Stimulated activated CD4-positive, alpha-beta T cell treated with anti-CD3 and anti-CD28 coated beads, Interleukin-15, amount 100 ng/mL, for 48 hours (primary cell): ENCODE data around the gene IRF2BPL.
"Not testable (repeated sequence)": the region's sequence is repeated elsewhere in the genome, so short reads cannot be mapped to it uniquely, and the experiment has no call there.

ENCODE experiments used
- DNase-seq, 2 donors: peaks; one replicate each; pipeline ENCODE4 v3.0.0-alpha.2; 2020; ENCODE audit warnings: low read depth in 2 of 2

IRF2BPL gene

DNA sequence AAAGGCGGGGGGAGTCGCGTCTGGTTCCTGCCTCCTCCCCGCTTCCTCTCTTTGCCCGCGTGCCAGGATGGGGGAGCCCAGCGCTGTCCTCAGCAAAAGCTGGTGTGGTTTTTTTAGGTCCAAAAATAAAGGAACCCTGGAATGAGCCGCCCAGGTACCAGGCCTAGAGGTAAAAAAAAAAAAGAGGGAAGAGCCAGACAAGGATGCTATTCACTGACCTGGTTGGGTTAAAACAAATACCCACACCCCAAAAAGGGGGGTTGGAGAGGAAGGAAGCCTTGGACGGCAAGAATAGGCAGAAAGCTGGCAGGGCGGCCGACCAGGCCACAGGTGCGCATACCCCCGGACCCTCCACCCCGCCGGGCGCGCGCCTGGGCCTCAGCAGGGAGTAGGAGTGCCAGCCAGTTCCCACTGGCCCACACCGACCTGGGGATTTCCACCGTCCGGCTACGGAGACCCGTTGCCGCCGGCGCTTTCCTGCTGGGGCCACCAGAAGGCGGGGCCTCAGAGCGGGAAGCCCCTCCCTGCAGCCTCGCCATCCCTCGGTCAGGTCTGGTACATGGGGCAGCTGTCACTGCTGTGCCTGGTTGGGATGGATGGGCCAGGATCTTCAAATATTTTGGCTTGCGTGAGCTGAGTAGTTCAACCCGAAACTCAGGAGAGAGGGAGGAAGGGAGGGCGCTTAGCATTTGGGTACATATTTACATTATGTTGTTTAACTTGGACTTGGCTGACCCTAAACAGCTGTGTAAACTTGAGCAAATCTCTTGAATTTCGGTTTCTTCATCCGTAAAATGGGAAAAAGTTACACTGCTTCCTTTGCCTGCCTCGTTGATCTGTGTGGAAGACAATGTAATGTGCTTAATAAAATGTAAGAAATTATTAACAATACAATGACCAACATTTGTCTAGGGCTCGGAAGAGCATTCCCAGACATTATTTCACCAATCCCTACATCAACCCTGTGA, 5.4 kb upstream of the IRF2BPL start:
- DNase-seq, result peak; percentile 71 to 77

DNA sequence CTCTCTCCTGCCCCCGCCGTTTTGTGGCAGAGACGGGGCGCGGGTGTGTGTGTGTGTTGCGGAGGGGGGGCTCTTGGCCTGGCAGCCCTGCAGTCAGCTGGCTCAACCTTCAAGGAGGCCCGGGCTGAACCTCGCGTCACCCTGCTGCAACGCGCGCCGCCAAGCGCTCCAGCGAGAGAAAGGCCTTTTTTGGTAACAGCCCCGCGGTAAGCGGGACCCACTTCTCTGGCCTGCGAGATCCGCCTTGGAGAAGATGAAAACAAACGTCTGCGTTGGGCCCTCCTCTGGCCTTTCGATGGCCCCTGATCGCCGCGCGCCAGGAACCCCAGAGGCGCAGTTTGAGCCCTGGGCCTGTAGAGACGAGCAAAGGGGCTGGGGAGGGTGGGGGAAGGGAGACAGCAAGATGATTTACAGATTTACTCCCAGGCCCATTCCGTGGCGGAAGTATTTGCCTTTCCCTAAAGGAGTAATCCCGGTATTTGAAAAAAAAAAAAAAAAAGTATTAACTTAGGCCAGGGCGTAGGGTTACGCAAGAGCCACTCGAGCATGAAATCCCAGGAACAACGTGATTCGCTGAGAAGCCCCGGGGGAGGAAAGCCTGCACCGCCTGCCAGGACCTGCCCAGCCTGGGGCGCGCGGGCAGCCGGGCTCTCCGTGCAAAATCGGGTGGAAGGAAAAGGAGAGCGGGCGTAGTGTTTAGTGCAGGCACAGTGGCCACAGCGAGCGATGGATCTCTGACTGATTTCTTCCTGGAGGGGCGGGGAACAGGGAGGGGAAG, 4.5 kb upstream of the IRF2BPL start:
- DNase-seq, result peak; percentile 66 to 73

DNA sequence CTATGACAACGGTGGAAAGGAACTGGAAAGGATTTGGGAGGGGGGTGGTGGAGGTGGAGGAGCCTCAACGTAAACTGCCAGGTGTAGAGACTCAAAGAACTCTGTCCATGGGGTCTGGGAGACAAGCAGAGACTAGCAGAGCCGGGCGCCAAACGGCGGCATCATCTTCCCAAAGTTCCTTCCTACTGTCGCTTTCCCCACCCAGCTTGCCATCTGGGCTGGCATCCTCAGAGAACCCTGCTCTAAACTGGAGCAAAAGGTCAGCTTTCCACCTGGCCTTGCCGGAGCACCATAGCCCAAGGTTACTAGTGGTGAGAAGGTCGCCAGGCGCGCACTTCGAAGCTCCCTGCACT, 4.0 kb upstream of the IRF2BPL start:
- no peak for DNase-seq

DNA sequence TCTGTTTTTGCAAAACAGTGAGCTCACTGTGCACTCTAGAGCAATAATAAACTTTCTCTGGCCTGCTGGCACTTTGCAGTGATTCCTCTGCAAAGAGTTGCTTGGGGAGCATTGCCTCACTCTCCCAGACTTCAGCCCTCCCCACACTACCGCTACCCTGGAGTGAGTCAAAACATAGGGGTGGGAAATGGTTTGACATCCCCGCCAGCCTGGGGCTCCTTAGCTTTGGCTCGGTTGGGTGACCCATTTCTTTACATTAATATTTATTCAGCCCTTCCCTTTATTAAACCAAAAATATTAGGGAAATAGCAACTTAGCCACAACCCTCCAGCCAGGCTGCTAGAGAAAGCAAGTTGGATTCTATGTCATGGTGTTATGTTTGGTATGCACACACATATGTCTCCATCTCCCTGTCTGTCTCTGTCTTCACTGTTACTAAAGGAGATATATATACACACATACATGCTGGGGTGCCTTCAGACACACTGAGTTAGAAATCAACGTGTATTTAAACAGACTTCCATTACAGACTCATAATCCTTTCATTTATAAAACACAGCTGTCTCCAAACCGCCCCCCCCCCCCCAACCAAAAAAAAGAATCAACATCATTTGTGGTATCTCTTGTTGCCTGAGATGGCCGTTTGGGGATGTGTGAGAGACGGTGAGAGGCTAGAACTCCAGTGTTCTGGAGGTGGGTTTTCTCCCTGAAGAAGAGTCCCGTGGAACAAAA, 3.4 kb upstream of the IRF2BPL start:
- no peak for DNase-seq

DNA sequence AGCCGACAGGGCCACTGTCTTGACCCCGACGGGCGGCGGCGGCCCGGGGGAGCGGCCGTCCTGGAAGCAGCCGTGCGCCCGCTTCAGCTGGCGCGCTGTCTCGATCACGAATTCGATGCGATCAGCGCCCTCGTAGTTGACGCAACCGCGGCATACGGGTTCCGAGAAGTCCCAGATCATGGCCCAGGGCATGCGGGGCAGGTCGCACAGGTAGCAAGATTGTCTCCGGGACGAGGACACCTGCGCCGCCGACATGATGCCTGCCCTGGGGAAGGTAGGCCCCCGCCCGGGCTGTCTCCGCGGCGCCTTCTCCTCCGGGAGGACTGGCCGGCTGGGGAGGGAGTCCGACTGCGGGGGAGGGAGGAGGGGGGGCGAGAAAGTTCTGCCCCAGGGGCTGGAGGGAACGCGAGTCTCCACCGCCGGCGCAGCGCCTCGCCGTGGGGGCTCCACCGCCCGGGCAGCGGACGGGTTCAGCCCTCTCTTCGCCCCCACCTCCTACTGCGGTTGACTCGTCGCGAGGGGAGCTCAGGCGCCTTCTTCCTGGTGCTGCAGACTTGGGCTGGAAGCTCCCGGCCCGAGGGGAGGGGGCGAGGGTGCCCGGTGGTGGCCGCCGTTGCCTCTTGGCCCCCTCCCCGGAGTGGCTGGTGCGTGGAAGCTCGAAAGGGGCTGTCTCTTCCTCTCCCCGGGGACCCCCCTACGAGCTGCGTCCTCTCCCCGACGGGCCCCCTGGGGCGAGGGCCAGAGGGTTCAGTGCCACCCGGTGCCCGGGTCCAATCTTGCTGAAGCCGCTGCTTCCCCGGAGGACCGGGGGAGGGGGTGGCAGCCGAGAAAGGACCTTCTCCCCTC, 747 bp downstream of the IRF2BPL start:
- DNase-seq, result peak in 1 of 2 donors; percentile 44

DNA sequence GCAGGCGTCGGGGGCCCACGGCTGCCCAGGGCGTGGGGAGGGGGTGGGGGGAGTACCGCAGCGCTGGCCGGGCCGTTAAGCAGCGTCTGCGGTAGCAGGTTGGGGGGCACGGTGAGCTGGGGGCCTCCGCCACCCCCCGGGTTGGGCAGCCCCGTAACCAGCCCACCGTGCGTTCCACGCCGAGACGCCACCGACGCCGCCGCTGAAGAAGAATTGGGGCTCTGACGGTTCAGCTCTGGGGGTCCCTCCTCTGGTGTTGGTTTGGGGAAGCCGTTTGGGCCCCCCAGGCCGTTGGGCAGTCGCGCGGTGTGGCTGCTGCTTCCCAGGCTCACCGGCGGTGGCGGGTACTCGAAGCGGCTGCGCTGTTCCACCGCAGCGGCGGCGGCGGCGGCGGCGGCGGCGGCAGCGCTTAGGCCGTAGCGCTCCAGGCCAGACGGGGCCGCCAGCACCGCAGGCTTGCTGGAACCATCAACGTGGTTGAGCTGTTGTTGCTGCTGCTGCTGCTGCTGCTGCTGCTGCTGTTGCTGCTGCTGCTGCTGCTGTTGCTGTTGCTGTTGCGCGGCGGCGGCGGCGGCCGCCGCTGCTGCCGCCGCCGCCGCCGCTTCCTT, 1.5 kb downstream of the IRF2BPL start:
- no peak for DNase-seq

DNA sequence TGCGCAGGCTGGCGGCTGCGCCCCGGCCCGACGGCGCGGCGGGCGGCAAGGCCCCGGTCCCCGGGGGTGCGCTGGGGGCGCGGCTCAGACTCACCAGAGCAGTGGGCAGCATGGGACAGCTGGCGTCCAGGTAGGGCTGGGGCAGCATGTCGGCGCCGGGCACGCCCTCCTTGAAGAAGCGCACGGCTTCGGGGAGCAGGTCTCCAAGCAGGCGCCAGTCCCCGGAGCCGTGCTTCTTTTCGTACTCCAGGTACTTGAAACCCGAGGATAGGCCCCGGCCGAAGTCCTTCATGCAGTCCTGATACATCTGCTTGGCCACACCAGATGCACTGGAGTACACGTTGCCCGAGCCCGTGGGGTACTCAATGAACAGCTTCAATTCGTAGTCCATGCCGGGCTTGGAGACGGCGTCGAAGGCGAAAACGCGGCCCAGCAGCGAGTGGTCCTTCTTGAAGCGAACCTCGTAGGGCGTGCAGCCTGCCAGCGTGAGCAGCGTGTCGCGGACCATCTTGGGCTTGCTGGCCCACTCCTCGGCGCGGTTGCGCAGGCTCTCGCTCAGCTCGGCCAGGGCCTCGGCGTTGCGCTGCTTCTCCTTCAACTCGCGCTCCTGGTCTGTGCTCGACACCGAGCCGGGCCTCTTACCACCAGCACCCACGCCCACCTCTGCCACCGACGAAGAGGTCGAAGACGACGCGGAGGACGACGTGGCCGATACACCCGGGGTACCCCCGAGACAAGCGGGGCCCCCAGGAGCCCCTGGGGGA, 2.2 kb downstream of the IRF2BPL start:
- no peak for DNase-seq

DNA sequence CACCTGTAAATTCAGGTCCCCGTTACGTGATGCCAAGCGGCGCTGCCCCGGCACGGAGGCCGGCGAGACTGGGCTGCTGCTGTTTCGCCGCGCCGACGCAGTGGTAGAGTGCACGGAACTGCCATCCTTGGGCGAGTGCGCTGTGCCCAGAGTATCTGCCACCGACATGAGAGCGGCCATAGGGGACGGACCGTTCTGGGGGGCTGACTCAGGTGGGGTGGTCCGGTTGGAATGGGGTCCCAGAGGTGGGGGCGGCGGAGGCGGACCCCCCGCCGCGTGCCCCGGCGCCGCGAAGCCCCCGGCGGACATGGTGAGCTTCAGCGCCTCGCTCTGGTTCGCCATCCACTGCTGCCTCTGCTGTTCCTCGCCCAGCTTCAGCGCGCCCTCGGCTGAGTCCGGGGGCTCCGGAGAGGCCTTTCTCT, 2.8 kb downstream of the IRF2BPL start:
- DNase-seq, result no peak

DNA sequence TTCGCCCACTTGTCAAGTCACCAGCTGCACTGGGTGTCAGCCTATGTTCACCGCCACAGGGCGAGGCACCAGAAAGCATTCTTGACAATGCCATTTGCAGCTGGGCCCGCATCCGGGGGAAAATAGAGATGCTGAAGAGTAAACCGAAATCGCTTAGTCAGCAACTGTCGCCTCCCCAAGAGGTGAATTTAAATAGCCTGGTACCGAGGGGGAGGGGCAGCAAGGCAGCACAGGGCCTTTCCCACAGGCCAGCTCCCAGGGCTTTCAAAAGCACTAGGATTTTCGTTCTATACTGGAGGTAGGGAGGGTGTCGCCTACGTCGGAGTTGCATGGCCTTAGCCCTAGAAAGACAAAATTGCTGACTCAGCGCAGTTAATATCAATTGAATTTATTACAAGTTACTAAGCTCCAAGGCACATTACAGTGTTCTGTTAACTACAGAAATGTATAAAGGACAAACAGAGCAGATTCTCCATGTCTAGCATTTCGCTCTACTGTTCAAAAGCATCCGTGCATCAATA, 4.3 kb downstream of the IRF2BPL start:
- peak; percentile 76 to 77 for DNase-seq

DNA sequence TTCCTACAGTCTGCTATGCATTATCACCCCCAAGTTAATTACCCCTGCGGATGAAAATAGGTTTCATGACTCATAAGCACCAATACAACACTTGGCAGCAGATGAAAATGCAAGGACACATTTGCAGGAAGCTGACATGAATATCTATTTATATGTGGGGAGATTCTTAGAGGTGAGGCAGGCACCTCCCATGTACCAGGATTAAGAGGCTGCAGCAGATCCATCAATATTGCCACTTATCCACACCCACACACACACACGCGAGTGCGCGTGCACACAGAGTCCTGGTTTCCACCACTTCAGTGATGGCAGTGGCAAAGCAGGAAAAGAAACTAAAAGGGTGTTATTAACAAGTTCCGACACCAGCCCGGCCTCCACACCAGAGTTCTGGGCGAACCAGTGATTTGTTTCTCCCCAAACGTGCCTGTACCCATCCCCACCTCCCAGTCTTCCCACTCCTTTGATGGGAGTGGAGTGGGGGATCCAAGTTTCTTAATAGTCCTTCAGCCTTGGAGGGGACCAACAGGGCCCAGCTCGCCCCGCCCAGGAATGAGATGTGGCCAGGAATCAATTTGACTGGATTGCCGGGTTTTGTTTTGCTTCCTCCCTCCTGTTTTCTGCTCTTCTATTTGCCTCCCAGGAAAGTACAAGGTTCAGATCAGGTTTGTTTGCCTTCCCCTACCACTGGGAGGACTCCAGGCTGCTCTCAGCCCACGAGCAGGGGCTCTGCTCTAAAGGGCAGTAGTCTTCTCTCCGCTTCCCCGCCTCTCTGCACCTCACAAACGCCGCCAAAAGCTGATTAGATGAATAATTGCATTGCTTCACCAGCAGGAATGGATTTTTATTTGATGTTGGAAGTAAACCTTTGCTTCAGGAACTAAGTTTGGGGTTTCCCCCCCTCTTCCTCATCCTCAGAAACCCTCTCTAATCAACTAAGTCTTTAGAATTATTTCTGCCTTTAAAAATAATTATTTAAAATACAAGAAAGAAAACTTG, 5.2 kb downstream of the IRF2BPL start:
- no peak for DNase-seq

DNA sequence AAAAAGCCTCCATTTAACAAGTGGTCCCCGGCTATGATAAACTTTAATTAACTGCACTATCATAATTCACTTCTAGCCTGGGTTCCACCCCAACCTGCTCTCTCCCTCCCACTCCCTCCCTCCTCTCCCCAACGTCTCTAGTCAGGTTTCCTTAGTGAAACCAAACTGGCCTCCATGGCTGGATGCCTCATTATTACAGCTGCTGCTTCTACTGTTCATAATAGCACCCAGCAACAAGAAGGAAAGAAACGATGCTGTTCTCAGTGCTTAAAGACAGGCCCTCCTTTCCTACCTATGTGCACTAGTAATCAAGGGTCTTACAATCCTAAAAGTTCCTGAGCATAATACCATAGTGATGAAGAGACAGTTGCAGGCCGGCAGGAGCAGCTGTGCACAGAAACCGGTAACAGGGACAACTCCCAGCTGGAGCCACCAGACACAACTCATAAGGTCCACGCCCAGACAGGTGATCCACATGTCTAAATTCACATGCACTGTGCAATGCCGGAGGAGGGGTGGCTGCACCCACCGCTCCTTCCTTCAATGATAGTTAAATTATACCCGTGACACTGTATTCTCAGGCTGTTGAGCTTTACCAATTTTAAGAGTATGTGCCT, 6.2 kb downstream of the IRF2BPL start:
- no peak for DNase-seq

DNA sequence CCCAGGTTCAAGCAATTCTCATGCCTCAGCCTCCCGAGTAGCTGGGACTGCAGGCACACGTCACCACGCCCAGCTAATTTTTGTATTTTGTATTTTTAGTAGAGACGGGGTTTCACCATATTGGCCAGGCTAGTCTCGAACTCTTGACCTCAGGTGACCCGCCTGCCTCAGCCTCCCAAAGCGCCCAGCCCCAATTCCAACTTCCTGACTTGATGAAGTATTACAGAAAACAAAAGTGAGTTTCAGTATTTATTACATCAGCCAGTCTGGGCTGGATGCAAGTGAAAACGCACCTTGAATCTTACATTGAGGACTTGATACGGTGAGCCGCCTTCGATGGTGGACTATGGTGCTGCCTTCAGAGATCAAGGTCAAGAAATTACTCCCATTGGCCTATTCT, 7.1 kb downstream of the IRF2BPL start:
- not testable (repeated sequence) for DNase-seq

DNA sequence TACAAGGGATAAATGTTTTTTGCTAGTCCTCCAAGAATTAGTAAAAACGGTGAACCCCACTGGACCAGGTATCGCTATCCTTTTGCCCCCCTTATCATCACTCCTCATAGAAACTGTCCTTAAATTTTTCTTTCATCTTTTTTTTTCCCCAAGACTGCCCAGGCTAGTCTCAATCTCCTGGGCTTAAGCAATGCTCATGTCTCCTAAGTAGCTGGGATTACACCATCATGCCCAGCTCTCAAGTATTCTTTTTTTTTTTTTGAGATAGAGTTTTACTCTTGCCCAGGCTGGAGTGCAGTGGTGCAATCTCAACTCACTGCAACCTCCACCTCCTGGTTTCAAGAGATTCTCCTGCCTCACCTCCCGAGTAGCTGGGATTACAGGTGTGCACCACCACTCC, 9.7 kb downstream of the IRF2BPL start:
- DNase-seq, result no peak

DNA sequence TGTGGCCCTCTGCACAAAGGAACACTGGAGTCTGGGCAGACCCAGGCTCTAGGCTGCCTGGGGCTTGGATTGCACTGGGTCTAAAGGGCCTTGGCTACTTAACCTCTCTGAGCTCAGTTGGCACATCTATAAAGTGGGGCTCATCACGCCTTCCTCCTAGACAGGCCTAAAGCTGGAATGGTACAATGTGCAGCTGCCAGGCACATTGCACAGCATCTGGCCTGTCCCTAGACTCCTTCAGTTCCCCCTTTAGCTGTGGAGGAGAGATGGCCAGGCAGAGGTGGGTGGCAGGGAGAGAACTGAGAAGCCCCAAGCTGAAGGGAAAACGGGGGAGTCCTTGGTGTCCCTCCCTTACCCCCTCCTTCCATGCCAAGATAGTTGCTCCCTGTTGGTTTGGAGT, 10.8 kb downstream of the IRF2BPL start:
- DNase-seq, result no peak

DNA sequence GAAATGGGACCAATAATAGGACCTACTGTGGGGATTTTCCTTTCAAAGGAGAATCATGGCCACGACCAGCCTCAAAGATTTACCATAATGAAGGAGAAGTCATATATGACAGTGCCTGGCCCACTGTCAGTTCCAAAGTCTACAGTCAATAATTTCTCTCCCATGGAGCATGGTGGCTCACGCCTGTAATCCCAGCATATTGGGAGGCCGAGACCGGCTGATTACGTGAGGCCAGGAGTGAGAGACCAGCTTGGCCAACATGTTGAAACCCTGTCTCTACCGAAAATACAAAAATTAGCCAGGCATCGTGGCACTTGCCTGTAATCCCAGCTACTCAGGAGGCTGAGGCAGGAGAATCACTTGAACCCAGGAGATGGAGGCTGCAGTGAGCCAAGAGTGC, 13.8 kb downstream of the IRF2BPL start:
- no peak for DNase-seq

DNA sequence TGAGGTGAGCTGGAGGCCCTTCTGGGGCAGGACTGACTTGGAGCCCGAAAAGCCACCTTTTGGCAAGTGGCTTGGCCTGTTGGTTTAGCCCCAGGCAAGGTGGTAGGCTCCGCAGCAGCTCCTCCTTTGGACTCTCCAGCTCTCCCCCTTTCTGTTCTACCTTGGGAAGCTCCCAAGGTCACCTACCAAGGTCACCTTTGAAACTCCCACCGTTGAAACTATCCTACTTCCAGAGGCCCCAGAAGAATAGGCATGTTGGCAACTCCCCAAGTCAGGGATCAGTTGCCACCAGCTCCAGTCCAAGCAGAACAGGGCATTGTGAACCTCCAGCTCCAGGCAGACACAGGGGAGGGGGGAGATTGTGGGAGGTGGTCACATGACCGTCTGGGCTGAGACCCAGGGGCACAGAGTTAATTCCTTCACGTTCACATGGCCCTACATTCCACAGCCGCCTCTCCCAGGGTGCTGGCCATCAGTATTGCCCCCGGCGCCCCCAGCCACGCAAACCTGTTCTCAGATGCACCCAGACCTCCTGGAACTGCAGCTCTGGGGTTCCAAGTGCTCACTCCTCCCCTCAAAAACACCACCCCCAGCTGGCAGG, 14.4 kb downstream of the IRF2BPL start:
- no peak for DNase-seq

DNA sequence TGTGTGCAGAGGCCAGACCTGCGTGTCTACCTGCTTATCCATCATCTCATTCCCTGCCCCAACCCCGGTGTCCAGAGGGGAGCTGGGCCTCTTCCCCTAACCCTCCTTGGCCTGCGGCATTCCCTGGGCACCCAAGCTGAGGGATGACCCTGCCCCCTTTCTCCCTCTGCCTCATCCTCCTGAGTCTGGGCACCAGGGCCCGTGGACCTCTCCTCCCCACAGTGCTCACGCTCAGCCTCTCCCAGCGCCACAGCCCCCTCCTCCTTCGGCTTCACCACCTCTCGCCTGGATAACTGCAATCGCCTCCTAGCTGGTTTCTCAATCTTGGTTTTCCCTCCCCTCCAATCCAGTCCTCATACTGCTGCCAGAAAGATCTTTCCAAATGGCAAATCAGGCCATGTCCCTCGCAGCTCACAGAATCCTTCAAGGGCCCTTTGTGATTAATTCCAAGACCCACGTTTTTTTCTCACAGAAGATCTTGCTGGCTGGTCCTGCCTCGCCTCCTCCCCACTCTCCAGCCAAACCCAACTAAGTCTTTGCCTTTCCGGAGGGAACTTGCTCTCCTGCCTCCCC, 16.2 kb downstream of the IRF2BPL start:
- DNase-seq, result no peak
